HepG2 (cell line): ENCODE measurements around the gene SMIM29. TPM values are rescaled to one million over a fixed set of nuclear protein-coding genes. Genes with fewer than 3 reads are reported as not detected.

Source experiments
- ARID5B ChIP-seq: IDR thresholded peaks from 2 replicates; pipeline ENCODE4 v1.4.0; 2020; ENCODE audit warnings: mild to moderate bottlenecking, missing genetic modification reagents
- DR1 ChIP-seq: sonication (generic); formaldehyde crosslinking; IDR thresholded peaks from 2 replicates; pipeline ENCODE4 v1.8.0; 2021; ENCODE audit warnings: mild to moderate bottlenecking, missing genetic modification reagents, inconsistent platforms
- FOXP4 ChIP-seq: sonication (generic); formaldehyde crosslinking; IDR thresholded peaks from 2 replicates; pipeline ENCODE4 v1.4.0; 2020; ENCODE audit warnings: missing genetic modification reagents
- GABPB1 ChIP-seq: IDR thresholded peaks from 2 replicates; pipeline ENCODE4 v1.6.1; 2016; ENCODE audit warnings: mild to moderate bottlenecking, missing genetic modification reagents, moderate library complexity, missing compliant biosample characterization
- KLF16 ChIP-seq, 2 experiments: sonication (generic) in 1 of 2; formaldehyde crosslinking in 1 of 2; IDR thresholded peaks; 2 replicates each; pipeline versions ENCODE4 v1.6.1 to v1.8.0; 2016 to 2023; ENCODE audit warnings: missing genetic modification reagents in 2 of 2, missing compliant biosample characterization in 1 of 2
- LBX2 ChIP-seq: sonication (generic); formaldehyde crosslinking; IDR thresholded peaks from 2 replicates; pipeline ENCODE4 v1.5.0; 2020; ENCODE audit warnings: missing genetic modification reagents, mild to moderate bottlenecking, borderline replicate concordance
- NCOA1 ChIP-seq: sonication (generic); formaldehyde crosslinking; IDR thresholded peaks from 2 replicates; pipeline ENCODE4 v1.9.0; 2021; ENCODE audit warnings: missing genetic modification reagents
- NFE2L2 ChIP-seq: fragments of 150-350 bp; IDR thresholded peaks from 2 replicates; pipeline ENCODE4 v1.6.1; 2014; ENCODE audit warnings: low read length
- NONO ChIP-seq, 2 experiments: fragments of 450-650 bp in 1 of 2; sonication (generic) in 1 of 2; formaldehyde crosslinking in 1 of 2; IDR thresholded peaks in 1 of 2; conservative IDR thresholded peaks in 1 of 2; 2 replicates each; pipeline versions ENCODE4 v1.6.1 to v1.8.0; 2017 to 2022; ENCODE audit warnings: mild to moderate bottlenecking in 1 of 2, missing genetic modification reagents in 1 of 2, moderate library complexity in 1 of 2
- PCBP1 ChIP-seq: fragments of 200-400 bp; formaldehyde crosslinking; IDR thresholded peaks from 2 replicates; pipeline ENCODE4 v1.6.1; 2017; ENCODE audit warnings: mild to moderate bottlenecking, low read depth, low read length, borderline replicate concordance
- RBM39 ChIP-seq: fragments of 200-400 bp; formaldehyde crosslinking; IDR thresholded peaks from one replicate; pipeline ENCODE4 v1.6.1; 2018; ENCODE audit warnings: antibody characterized with exemption, mild to moderate bottlenecking, low read depth, low read length; ENCODE audit not compliant: poor library complexity, severe bottlenecking
- SMAD9 ChIP-seq: sonication (generic); formaldehyde crosslinking; IDR thresholded peaks from 2 replicates; pipeline ENCODE4 v1.5.1; 2020; ENCODE audit warnings: mild to moderate bottlenecking, missing genetic modification reagents
- SMYD3 ChIP-seq: sonication (generic); formaldehyde crosslinking; IDR thresholded peaks from 2 replicates; pipeline ENCODE4 v1.8.1; 2023; ENCODE audit warnings: mild to moderate bottlenecking, missing genetic modification reagents
- SP5 ChIP-seq: IDR thresholded peaks from 2 replicates; pipeline ENCODE4 v1.6.1; 2016; ENCODE audit warnings: low read depth, borderline replicate concordance
- ZNF20 ChIP-seq: sonication (generic); formaldehyde crosslinking; IDR thresholded peaks from 2 replicates; pipeline ENCODE4 v1.4.0; 2020; ENCODE audit warnings: mild to moderate bottlenecking, moderate library complexity, missing genetic modification reagents
- ZNF225 ChIP-seq: sonication (generic); formaldehyde crosslinking; IDR thresholded peaks from 2 replicates; pipeline ENCODE4 v1.4.0; 2020; ENCODE audit warnings: mild to moderate bottlenecking, missing genetic modification reagents
- ZNF468 ChIP-seq: sonication (generic); formaldehyde crosslinking; IDR thresholded peaks from 2 replicates; pipeline ENCODE4 v1.8.0; 2022; ENCODE audit warnings: mild to moderate bottlenecking, moderate library complexity, missing genetic modification reagents
- ZNF501 ChIP-seq: sonication (generic); formaldehyde crosslinking; IDR thresholded peaks from 2 replicates; pipeline ENCODE4 v1.5.1; 2020; ENCODE audit warnings: mild to moderate bottlenecking, moderate library complexity, missing genetic modification reagents
- ZNF550 ChIP-seq: sonication (generic); formaldehyde crosslinking; IDR thresholded peaks from 2 replicates; pipeline ENCODE4 v1.4.0; 2020; ENCODE audit warnings: mild to moderate bottlenecking, missing genetic modification reagents, borderline replicate concordance
- ZNF737 ChIP-seq: sonication (generic); formaldehyde crosslinking; IDR thresholded peaks from 2 replicates; pipeline ENCODE4 v1.5.0; 2020; ENCODE audit warnings: missing genetic modification reagents, mild to moderate bottlenecking, borderline replicate concordance
- ZNF780A ChIP-seq: sonication (generic); formaldehyde crosslinking; IDR thresholded peaks from 2 replicates; pipeline ENCODE4 v1.8.0; 2022; ENCODE audit warnings: mild to moderate bottlenecking, missing genetic modification reagents, moderate library complexity
- polyA plus RNA-seq, 8 experiments: library from polyadenylated mRNA; depleted of rRNA in 3 of 8; stranded (reverse) in 7 of 8; unstranded in 1 of 8; fragments of >200 nt; fragmentation: Illumina TruSeq in 4 of 8; extraction: Trizol in 4 of 8; gene quantifications; 2 replicates each; pipeline versions ENCODE4 v1.2.1 to v1.2.3, GENCODE V29; 2011 to 2016; ENCODE audit warnings: low read depth in 4 of 8, missing spikeins in 1 of 8, mixed read lengths in 1 of 8; ENCODE audit not compliant: insufficient read depth in 1 of 8
- total RNA-seq, 5 experiments: library from RNA; depleted of rRNA; stranded (reverse); fragments of >200 nt; fragmentation: Illumina TruSeq; extraction: Trizol; gene quantifications; 2 replicates each; pipeline ENCODE4 v1.2.3, GENCODE V29; 2016; ENCODE audit warnings: low read depth in 1 of 5
- TF ChIP-seq, protein P1 (sequence below): sonication (generic); formaldehyde crosslinking; IDR thresholded peaks from 2 replicates; pipeline ENCODE4 v1.5.1; 2020; ENCODE audit warnings: mild to moderate bottlenecking, missing genetic modification reagents, moderate library complexity

SMIM29 gene
- total and polyA plus RNA-seq, 2 of the 13 experiments (the other 11 are each of a cell fraction or from before 2014, with no cell fraction given) = 8.8 to 15.3 TPM

- TF ChIP-seq SMAD9 (CRISPR knock-in tag) (peak; percentile 81; the same call in 1 of the 2 replicates), KLF16 (CRISPR knock-in tag; IDR thresholded peaks at IDR 0.05) (peak; percentile 2 to 64; a peak in 1 of 4 replicates), RBM39 (peak; percentile 49), ZNF225 (CRISPR knock-in tag) (peak; percentile 54), ZNF737 (no peak), FOXP4 (CRISPR knock-in tag) (no peak), PCBP1 (no peak), NCOA1 (peak; percentile 76; the same call in 1 of the 2 replicates), GABPB1 (CRISPR knock-in tag) (peak; percentile 90), ZNF780A (CRISPR knock-in tag) (no peak), ZNF468 (peak; percentile 72; the same call in 1 of the 2 replicates), NONO (IDR thresholded peaks at IDR 0.05) (no peak), NONO (CRISPR knock-in tag; conservative IDR thresholded peaks at IDR 0.05) (peak; percentile 87), LBX2 (CRISPR knock-in tag) (peak; percentile 68), SMYD3 (CRISPR knock-in tag) (no peak), DR1 (CRISPR knock-in tag) (peak; percentile 67; the same call in 1 of the 2 replicates), ZNF501 (CRISPR knock-in tag) (peak; percentile 97), ZNF550 (0 out of 2 replicates have a peak, but pooled peaks have one; percentile 11), SP5 (CRISPR knock-in tag) (peak; percentile 54), ARID5B (CRISPR knock-in tag) (peak; percentile 62; the same call in 1 of the 2 replicates), ZNF20 (CRISPR knock-in tag) (no peak), NFE2L2 (no peak)
- TF ChIP-seq, protein P1, sequence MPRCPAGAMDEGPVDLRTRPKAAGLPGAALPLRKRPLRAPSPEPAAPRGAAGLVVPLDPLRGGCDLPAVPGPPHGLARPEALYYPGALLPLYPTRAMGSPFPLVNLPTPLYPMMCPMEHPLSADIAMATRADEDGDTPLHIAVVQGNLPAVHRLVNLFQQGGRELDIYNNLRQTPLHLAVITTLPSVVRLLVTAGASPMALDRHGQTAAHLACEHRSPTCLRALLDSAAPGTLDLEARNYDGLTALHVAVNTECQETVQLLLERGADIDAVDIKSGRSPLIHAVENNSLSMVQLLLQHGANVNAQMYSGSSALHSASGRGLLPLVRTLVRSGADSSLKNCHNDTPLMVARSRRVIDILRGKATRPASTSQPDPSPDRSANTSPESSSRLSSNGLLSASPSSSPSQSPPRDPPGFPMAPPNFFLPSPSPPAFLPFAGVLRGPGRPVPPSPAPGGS (CRISPR knock-in tag) = peak; percentile 46; the same call in 1 of the 2 replicates
Measured at GRCh38 chr6:34248727-34249468, at the start of gene SMIM29 (continued).
